SKM-1 (cell line): Measurements from ENCODE around the gene VAPA.
"Not testable (repeated sequence)": the region's sequence is repeated elsewhere in the genome, so short reads cannot be mapped to it uniquely, and the experiment has no call there.

ENCODE experiments used
- DNase-seq: peaks from one replicate; lab custom pipeline; 2025; ENCODE audit not compliant: unreplicated experiment; lab: John Stamatoyannopoulos, UW

Gene VAPA

DNA sequence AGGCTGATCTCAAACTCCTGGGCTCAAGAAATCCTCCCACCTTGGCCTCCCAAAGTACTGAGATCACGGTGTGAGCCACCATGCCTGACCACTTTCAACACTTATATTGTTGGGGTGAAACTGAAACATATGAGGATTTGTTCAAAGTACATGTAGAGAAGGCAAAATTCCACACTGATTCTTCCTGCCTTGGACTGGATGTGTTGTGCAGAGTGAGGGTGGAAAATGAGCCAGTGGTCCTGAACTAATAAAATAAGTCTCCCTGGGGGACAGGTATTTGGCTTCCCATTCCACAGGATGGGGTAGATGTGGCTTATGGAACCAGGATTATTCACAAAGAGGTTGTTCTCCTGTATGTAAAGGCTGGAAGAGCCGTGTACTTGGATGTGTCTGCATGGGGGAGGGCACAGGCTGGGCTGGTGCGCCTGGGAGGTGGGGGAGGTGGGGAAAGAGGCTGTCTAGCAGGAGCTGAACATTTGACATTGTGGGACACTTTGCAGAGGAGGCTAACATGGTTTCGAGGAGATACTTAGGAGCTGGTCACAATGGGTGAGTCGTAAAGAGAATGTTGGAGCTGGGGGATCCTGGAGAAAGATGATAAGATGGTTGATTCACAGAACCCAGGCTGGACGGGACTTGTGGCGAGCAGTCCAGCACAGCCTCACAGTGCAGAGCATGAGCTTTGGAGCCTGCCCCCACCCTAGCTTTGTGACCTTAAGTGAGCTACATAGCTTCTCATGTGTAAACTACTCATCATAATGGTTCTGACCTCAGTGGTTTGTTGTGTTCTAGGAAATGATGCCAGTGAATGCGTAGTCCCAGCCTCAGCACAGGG lies 28.4 kb upstream of the VAPA start, which contains the start of gene TXNDC2:
TXNDC2 (plus strand) TSS at position 804 of the 835 bp plus-strand sequence. CDS start 708 bp downstream, outside the sequence.
- no peak for DNase-seq

DNA sequence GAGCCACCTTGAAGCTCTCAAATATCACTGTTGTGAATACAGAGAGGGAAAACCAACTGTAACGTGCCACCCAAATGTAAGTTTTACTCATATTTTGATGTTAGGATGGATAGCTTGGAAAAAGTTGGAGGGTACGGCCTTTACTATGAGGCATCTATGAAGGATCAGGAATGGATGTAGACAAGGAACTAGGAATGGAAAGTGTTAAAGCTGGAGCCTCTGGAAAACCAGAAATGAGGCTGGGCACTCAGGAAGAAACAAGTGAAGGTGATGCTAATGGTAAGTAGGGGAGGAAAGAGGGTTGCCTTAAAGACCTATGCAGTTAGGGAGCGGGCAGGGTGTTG lies 27.8 kb upstream of the VAPA start:
- no peak for DNase-seq

DNA sequence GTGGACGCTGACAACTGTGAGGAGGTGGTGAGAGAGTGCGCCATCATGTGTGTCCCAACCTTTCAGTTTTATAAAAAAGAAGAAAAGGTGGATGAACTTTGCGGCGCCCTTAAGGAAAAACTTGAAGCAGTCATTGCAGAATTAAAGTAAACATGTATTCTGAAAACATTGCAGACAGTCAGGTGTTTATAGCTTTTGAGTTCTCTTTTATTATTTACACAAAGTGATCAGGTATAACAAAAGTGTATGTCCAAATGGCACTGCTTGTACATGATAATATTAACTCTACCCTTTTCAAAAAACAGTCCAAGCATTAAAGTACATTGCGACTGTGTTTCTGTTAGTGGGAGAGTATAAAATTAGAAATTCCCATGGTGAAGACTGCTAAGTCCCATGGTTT lies 25.8 kb upstream of the VAPA start:
- no peak for DNase-seq

DNA sequence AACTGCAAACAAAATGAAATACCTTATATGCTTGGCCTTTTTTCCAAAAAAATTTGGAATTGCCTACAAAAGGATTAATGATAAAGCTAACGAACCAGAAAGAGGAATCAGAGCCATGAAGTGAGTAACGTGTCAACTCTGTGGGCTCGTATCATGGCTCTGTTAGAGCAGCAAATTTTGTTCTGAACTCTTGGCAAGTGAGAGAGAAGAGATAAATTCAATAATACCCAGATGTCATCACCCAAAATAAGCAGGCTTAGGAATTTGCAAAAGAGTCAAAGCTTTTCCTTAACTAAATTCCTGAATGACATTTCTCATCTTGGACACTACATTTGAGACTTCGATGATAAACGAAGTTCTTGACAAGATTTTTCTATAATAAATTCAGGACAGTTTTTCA lies 23.6 kb upstream of the VAPA start:
- no peak for DNase-seq

DNA sequence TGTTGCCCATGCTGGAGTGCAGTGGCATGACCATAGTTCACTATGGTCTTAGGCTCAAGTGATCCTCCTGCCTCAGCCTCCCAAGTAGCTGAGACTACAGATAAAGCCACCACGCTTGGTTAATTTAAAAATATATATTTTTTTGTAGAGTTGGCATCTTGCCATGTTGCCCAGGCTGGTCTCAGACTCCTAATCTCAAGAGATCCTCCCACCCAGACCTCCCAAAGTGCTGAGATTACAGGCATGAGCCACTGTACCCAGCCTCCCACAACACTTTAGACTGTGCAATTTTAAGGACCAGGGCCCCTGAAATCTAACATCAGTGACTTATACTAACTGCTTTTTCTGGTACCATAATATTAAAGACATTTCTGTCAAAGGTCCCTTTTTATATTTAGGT lies 22.9 kb upstream of the VAPA start:
- DNase-seq: no peak

DNA sequence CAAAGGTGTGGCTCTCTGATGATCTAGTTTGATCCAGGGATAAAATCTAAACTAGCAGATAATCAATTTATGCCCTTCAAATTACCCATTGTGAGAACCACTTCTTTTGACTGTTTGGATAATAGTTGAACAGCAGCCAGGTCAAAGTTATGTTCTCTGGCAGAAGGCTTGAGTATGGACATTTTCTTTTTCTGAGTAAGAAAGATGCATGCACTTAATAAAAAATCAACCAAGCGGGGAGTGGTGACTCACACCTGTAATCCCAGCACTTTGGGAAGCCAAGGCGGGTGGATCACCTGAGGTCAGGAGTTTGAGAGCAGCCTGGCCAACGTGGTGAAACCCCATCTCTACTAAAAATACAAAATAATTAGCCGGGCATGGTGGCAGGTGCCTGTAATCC lies 22.3 kb upstream of the VAPA start:
- DNase-seq: not testable (repeated sequence)

DNA sequence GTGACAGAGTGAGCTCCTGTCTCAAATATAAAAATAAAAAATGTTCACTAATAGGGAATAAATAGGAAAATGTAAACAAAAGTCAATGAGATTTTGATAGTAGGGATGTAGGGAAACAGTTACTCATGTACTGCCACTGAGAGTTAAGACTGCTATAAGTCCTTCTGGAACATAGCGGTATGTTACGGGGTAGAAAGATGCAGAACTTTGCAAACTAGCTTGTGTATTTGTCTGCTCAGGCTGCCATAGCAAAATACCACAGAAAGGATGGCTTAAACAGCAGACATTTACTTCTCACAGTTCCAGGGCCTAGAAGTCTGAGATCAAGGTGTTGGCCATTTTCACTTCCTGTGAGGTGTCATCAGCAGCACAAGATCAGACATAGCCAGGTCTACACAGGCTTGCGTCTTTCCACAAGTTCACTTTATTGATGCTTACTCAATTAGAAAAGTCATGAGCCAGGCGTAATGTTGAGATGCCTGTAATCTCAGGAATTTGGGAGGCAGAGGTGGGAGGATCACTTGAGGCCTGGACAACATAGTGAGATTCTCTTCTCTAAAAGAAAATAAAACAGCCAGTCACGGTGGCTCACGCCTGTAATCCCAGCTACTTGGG lies 19.3 kb upstream of the VAPA start:
- DNase-seq: no peak

DNA sequence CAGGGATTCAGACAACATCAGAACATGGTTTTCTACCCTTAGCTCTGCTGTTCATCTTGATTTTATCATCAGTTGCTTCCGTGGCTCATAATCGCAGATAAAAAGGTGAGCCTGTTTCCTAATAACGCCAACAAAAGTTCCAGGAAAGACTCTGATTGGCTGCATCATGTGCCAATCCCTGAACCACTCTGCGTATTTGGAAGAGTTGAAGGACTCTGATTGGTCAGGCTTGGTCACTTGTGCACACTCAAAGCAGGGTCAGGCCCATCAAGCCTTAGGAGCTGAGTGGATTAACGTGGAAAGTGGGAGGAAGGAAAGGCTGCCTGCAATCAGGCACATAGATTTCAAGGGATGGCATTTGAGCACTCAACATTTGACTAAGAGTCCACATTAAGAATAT lies 16.7 kb upstream of the VAPA start:
- no peak for DNase-seq

DNA sequence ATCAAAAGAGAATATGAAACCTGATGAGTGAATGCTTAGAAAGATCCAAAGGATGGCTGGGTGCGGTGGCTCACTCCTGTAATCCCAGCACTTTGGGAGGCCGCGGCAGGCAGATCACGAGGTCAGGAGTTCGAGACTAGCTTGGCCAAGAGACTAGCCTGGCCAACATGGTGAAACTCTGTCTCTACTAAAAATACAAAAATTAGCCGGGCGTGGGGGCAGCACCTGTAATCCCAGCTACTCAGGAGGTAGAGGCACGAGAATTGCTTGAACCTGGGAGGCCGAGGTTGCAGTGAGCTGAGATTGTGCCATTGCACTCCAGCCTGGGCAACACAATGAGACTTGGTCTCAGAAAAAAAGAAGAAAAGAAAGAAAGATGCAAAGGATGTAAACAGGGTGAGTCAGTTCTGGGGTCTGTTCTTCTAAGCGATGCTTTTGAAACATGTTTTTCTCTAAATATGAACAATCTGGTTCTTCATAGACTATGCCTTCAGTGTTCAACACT lies 16.0 kb upstream of the VAPA start:
- not testable (repeated sequence) for DNase-seq

DNA sequence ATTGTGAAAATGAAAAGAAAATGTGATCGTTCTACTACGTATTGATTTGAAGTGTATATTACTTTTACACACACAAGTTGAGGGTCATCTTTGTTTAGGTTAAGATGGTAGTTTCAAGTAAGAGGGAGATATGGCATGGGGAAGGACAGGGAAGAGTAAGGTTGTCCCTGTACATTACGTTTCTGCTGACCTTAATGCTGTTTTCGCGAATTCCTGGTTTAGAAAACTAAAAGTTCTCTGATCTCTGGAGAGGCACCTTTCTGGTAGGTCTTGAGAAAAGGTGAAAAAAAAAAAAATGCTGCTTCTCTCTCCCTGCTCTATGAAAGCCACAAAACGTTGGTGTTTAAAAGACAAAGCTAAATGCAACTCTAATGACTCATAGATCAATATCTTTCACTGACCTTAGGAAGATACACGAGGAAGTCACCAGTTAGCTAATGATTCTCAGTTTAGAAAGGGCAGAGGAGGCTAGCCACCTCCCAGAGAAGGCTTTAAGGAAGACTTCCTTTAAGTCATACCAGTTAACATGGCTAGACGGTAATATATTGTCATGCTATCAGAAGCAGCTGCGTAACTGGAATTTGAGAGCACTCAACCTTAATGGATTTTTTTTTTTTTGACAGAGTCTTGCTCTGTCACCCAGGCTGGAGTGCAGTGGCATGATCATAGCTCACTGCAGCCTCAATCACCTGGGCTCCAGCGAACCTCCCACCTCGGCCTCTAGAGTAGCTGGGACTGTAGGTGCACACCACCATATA lies 14.8 kb upstream of the VAPA start:
- DNase-seq: peak; percentile 68

DNA sequence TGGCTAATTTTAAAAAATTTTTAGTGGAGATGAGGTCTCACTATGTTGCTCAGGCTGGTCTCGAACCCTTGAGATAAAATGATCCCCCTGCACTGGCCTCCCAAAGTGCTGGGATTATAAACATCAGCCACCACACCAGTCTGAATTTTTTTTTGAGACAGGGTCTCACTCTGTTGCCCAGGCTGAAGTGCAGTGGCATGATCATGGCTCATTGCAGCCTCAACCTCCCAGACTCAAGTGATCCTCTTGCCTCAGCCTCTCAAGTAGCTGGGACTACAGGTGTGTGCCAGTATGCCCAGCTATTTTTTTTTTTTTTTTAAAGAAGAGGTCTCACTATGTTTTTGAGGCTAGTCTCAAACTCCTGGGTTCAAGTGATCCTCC lies 14.3 kb upstream of the VAPA start:
- not testable (repeated sequence) for DNase-seq

DNA sequence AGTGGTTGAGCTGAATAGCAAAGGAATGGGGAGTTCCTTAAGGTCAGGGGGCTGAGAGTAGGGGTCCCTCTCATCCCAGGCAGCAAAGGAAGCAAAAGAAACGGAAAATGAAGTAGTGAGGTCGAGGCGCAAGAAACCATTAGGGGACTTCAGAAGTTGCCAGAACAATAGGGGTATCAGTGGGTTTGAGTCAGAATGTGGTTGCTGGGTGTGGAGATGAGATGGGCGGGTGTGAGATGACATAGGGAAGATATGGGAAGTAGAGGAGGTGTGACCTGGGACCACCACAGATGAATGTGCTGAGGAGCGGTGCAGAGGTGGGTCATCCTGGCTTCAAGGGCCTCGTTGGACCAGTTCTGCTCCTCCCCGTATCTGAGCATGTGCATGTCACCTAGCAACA lies 13.1 kb upstream of the VAPA start:
- no peak for DNase-seq

DNA sequence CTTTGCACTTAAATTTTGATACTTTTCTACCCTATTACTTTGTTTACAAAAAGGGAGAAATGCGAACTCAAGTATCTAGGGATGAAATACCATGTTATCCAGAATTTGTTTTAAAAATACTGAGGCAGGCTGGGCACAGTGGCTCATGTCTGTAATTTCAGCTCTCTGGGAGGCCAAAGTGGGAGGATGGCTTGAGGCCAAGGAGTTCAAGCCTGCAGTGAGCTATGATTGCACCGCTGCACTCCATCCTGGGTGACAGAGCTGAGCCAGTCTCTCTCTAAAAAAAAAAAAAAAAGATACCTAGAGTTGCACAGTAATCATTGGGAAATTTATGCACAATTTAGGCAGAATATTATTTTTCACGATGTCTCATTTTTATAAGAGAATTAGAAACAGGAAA lies 12.4 kb upstream of the VAPA start:
- DNase-seq: no peak

DNA sequence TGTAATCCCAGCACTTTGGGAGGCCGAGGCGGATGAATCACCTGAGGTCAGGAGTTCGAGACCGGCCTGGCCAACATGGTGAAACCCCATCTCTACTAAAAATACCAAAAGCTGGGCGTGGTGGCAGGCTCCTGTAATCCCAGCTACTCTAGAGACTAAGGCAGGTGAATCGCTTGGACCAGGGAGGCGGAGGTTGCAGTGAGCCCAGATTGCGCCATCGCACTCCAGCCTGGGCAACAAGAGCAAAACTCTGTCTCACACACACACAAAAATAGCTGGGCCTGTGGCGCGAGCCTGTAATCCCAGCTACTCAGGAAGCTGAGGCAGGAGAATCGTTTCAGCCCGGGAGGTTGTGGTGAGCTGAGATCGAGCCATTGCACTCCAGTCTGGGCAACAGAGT lies 11.6 kb upstream of the VAPA start:
- not testable (repeated sequence) for DNase-seq

DNA sequence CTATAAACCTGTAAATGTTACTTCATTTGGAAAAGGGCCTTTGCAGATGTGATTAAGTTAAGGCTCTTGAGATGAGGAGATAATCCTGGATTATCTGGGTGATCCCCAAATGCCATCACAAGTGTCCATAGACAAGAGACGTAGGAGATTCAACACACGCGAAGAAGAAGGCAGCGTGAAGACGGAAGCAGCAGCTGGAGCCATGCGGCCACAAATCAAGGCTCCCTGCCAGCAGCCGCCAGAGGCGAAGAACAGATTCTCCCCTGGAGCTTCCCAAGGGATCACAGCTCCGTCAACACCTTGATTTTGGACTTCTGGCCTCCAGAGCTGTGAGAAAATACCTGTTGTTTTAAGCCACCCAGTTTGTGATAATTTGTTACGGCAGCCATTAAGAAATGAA lies 11.0 kb upstream of the VAPA start:
- no peak for DNase-seq

DNA sequence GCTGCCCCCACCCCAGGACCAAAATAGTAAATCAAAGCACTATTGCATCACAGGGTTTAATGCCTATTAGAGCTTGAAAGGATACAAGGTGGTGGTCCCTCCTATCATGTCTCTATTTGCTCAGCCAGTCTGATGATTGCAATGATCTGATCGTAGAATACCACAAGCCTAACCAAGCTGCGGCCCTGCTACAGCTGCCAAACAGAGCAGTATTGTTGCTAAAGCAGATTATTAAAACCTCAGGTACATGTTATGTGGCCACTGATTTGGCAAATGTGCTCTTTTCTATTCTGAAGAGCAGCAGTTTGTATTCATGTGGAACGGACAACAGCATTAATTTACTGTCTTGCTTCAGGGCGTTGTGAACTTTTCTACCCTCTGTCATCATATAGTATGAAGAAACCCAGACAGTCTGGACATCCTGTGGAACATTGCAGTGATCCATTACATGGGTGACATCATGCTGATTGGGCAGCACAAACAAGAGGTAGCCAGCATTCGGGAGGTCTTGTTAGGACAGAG lies 8.4 kb upstream of the VAPA start:
- peak; percentile 40 for DNase-seq

DNA sequence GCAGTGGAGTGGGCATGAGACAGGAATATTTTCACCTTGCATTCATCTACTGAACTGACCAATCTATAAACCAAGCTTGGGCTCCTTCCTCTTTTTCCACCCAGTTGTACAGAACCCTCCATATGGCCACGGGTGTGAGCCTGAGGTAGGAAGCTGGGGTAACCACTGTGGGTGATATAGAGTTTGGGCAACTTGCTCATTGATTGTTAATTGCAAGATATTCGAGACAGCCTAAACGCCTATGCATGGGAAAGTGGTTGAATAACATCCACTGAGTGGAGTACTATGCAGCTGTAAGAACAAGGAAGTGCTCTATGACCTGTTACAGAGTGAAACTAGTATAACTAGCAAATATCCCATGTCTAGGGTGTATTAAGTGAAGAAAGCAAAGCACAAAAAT lies 7.3 kb upstream of the VAPA start:
- peak; percentile 78 for DNase-seq

DNA sequence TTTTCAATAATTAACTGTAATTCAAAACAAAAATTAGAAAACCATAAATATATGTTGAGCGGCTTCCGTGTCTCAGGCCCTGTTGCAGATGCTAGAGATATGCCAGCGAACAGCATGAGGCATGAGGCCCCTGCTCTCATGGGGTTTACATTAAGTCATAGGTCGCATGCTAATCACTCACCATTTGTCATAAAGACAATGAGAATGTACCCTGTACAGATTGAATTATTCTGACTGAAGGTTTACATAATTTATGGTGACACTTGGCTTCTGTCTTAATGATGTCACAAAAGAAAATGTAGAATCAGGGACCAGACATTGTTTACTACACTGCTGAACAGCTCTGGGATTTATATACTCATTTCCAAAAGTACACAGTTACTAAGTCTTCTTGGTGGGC lies 5.9 kb upstream of the VAPA start:
- DNase-seq: no peak

DNA sequence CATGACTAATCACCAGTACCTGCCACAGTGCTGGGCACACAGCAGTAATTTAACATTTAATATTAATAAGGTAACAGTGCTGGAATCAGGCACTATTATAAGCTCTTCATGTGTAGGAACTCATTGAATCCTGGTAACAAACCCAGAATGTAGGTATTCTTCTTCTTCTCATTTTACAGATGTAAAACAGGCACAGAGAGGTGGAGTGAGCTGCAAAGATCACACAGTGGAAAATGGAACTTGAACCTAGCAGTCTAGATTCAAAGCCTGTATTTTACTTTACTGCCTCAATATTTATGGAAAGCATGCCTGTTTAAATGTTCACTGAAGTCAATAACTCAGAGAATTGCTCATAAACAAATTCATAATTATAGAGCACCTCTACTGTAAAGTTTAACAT lies 3.7 kb upstream of the VAPA start:
- DNase-seq: no peak

DNA sequence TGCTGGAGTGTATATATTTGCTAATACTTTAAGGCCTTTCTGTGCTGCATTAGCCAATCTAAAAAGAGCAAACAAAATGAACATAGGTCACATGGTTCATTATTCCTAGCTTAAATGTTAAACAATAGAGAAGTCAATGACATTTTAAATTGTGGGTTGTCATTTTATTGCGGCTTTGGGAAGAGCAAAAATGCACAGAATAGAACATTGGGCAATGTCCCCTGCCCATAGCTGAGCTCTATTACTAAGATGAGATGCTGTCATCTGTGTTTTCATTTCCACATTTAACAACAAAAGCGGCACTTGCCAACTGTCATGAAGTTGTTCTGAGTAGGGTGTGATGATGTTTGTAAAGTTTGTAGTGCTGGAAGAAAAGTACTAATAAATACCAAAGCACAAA lies 3.2 kb upstream of the VAPA start:
- DNase-seq: no peak

DNA sequence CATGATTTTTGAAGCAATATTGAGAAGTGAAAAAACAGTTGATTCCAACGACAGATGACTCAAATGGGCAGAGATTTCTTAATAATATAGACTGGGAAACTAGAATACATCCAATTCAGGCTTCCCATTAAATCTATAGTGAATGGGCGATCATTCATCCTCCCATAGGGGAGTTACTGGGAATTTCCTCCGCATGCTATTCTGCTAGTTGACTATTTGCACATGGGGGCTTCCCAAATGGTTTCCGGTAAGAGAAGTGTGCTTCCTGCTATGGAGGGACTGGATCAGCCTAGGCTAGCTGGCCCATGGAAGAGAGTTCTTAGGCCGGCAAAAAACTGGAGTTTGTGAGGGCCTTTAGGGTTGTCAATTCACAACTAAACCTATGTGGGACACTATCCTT lies 2.6 kb upstream of the VAPA start:
- DNase-seq: no peak

DNA sequence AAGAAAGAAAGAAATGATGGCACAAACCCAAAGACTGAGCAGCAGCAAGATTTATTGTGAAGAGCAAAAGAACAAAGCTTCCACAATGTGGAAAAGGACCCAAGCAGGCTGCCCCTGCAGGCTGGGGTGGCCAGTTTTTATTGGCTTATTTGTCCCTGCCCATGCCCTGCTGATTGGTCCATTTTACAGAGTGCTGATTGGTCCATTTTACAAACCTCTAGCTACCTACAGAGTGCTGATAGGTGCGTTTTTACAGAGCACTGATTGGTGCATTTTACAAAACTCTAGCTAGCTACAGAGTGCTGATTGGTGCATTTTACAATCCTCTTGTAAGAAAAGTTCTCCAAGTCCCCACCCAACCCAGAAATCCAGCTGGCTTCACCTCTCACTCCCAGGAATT lies 1.5 kb upstream of the VAPA start:
- not testable (repeated sequence) for DNase-seq
